GM12873 (cell line): ENCODE data around the gene PERM1.

Experiments
- TF ChIP-seq, protein P1 (sequence below): IDR thresholded peaks from 2 replicates; pipeline ENCODE4 v1.5.1; 2012; ENCODE audit warnings: low read depth, mild to moderate bottlenecking, moderate library complexity, low read length, control low read depth; ENCODE audit not compliant: insufficient read depth; ENCODE audit errors: missing control alignments

The PERM1 gene

GRCh38 chr1:1005774-1006304 is 23.9 kb upstream of the PERM1 start:
- TF ChIP-seq, protein P1, sequence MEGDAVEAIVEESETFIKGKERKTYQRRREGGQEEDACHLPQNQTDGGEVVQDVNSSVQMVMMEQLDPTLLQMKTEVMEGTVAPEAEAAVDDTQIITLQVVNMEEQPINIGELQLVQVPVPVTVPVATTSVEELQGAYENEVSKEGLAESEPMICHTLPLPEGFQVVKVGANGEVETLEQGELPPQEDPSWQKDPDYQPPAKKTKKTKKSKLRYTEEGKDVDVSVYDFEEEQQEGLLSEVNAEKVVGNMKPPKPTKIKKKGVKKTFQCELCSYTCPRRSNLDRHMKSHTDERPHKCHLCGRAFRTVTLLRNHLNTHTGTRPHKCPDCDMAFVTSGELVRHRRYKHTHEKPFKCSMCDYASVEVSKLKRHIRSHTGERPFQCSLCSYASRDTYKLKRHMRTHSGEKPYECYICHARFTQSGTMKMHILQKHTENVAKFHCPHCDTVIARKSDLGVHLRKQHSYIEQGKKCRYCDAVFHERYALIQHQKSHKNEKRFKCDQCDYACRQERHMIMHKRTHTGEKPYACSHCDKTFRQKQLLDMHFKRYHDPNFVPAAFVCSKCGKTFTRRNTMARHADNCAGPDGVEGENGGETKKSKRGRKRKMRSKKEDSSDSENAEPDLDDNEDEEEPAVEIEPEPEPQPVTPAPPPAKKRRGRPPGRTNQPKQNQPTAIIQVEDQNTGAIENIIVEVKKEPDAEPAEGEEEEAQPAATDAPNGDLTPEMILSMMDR = no peak

DNA sequence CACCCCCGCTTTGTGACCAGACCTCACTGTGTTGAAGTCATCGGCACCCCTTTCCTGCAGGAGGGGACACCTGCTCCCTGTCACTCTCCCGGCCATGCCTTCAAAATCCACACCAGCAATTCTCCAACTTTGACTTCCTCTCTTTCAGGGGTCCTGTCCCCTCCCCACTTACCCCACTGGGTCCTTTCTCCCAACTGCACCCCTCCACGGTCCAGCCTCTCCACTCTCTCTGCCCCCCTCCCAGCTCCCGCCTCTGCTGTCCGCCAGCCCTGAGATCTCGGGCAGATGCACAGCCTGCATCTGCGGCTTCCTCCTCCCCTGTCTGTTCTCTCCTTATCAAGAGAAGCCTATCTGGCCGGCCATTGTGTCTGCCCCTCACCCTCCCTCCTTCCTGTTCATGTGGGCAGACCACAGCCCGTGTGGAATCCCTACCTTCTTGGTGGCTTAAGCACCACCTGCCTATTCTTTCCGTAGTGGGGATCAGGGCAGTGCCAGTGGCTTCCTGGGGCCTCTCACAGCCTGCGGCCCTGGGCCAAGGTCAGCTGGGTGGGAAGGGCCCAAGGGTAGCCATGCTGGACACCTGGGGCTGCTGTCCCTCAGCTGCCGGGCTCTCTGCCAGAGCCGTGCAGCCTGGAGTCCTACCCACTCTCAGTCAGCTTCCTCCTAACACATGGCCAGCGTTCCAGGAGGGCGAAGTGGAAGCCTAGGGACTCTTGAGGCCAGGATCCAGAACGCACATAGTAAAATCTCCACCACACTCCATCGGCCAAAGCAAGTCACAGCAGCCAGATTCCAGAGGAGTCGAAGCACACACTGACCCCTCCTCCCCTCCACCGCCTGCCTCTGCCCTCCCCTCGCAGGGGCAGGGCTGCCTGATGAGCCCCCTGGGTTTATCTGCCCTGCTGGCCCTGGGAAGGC is 23.1 kb upstream of the PERM1 start:
- TF ChIP-seq, protein P1 = no peak

DNA sequence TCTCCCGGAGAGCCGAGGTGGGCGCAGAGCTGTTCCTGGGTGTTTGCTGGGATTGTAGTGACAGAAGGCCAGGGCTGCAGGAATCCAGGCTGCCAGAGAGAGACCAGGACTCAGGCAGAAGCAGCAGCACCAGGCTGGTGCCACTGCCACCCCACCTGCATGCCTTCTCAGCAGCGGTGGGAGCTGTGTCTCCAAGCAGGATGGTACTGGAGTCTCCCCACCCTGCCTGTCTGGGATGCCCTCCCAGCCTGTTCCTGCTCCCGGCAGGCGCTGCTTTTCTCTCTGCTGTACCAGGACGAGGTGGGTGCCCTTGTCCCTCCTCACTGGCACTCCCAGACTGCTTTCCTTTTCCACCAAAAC is 22.5 kb upstream of the PERM1 start:
- TF ChIP-seq, protein P1 = no peak

DNA sequence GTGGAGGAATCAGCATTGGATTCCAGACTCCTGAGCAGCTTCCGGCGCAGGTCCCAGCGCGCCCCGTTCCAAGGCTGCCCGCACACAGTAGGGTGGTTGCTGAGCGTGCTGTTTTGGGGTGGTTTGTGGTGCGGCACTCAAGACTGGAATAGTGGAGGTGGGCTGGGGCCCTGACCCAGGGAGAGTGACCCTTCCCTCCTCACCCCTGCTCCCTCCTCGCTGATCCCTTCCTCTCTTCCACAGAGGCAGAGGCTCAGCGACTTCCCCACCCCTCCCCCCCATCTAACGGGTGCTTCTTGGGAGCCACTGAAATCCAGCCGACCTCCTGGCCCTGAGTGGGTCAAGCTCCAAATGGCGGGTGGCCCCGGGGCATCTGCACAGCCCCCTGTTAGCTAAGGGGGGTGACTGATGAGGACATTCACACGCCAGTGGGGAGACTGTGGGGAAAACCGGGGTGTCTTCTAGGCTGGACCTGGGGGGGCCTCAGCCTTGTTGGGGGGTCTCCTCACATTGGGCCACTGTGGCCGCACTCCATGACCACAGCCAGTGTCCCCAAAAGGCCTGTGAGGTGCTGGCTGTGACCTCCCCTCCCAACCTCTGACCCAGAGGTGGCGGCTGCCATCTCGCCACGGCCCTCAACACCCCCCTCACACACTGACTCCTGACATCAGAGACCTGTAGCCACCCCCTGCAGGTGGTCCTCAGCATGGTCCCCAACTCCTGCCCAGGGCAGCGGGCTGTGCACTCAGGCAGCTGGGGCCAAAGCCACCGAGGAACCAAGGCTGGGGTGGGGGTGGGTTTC is 21.9 kb upstream of the PERM1 start:
- TF ChIP-seq, protein P1 = no peak

DNA sequence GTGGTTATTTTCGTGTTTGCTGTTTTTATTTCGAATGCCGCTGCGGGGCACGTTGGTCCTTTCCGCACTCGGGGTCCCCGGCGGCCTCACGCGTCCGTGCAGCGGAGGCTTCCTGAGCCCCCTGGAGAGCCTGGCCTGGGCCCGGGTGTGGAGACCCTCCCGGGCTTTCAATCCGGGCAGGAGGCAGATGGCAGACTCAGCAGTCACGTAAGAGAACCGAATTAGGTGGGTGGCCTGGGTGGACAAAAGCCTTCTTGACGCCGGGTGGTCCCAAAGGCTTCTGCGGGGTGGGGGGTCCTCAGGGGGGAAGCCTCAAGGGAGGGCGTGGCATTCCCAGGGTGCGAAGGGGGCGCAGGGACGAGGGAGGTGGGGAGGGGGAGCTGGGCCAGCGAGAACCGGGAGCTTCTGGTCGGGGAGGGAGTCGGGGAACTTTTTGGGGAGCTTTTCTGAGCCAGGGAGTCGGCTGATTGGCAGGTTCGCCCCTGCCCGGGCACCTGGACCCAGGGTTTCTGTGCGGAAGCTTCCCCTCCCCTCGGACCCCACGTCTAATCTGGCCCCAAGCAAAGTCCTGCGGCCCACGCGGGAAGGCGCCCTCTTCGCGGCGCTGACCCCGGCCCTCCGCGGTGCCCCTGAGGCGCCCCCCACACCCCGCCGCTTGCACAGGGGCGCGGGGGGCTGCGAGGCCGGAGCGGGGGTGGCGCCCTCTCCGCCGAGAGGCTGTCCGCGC is 19.3 kb upstream of the PERM1 start:
- TF ChIP-seq, protein P1 = no peak

- TF ChIP-seq, protein P1 = no peak
Measured at GRCh38 chr1:1000357-1001056, 18.6 kb upstream of the PERM1 start.
